Renal cortical epithelial cell (primary cell): ENCODE results near the gene ZCCHC13. TPM values are rescaled to one million over a fixed set of nuclear protein-coding genes. Genes with fewer than 3 reads are reported as not detected.
"Not testable (repeated sequence)": the region's sequence is repeated elsewhere in the genome, so short reads cannot be mapped to it uniquely, and the experiment has no call there.

Experiments
- DNase-seq: peaks from one replicate; pipeline ENCODE4 v3.0.0-alpha.2; 2011; ENCODE audit warnings: low read depth
- total RNA-seq: library from RNA; depleted of rRNA; stranded (reverse); fragments of >200 nt; gene quantifications from 2 replicates; pipeline ENCODE4 v1.2.3, GENCODE V29; 2014

Gene ZCCHC13
- total RNA-seq = not detected in 2 replicates

- no peak for DNase-seq
Measured at GRCh38 chrX:74304016-74304415, at the start of gene ZCCHC13. Gene ZCCHC13 (plus strand): TSS chrX:74304180. CDS start chrX:74304267, 87 bp downstream.

- DNase-seq = not testable (repeated sequence)
Measured at GRCh38 chrX:74258111-74258510, 45.9 kb upstream of the ZCCHC13 start.

GRCh38 chrX:74259885-74260491 lies 44.0 kb upstream of the ZCCHC13 start:
- DNase-seq = no peak

DNA sequence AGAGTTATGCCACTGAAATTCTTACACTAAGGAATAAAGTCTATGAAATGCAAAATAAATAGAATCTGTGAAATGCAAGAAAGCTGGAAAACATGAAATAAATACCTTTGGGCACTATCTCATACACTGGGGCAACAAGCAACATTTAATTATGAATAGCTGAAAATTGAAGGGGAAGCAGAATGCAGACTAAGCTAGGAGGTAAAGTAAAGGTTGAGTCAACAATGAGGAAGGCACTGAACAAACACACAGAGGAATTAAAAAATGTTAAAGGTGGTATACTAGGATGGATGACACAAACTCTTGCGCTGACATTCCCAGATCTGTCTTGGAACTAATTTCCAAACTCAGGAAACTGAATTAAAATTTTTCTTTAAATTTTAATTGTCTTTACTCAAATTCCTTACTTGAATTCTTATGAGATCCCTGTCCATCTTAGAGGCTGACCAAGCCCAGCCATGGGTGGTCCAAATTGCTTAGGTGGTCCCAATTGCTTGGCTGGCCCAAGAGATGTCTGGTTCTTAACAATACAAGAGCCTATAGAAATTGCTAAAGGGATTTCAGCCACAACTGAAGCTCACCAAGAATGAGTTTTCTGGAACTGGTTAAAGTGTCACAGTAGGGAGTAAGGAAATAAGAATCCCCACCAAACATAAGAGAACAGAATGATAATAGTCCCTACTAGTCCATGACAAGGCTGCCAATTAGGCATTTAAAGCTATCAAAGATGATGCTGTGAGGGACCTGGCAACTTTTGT lies 41.3 kb upstream of the ZCCHC13 start:
- DNase-seq = no peak

DNA sequence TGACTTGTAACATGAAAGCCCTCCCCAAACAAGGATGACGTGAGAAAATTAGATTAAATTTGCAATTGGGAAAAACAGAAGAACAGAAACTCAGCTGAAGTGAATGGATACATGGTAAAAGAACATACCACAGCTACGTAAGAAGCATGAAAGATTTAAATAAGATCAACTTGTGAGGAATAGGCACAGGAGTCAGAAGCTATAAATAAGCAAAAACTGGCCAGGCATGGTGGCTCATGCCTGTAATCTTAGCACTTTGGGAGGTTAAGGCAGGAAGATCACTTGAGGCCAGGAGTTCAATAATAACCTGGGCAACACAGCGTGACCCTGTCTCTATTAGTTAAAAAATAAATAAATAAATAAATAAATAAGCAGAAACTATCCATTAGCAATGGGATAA lies 33.6 kb upstream of the ZCCHC13 start:
- no peak for DNase-seq

GRCh38 chrX:74272230-74272629 lies 31.8 kb upstream of the ZCCHC13 start:
- no peak for DNase-seq

- no peak for DNase-seq
Measured at GRCh38 chrX:74274516-74274915, 29.5 kb upstream of the ZCCHC13 start.

DNA sequence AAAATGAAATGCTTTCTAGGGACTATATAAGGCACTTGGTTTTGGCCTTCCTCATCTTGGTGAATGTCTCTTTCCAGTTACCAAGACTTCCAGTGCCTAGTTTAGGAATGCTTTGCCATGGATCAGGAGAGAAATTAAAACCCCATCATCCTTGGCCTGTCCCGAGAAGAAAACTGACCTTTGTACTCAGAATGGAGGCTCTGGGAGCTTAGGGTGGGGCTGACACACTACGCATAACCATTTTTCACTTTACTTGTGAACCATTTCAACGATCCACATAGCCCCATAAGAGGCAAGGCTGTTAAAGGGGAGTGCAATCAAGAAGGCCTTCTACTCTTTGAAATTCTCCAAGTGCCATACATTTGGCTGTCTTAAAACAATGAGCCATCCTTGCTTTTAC lies 26.7 kb upstream of the ZCCHC13 start:
- no peak for DNase-seq

GRCh38 chrX:74277846-74278245 lies 26.1 kb upstream of the ZCCHC13 start:
- no peak for DNase-seq

GRCh38 chrX:74280759-74281158 lies 23.2 kb upstream of the ZCCHC13 start:
- no peak for DNase-seq

DNA sequence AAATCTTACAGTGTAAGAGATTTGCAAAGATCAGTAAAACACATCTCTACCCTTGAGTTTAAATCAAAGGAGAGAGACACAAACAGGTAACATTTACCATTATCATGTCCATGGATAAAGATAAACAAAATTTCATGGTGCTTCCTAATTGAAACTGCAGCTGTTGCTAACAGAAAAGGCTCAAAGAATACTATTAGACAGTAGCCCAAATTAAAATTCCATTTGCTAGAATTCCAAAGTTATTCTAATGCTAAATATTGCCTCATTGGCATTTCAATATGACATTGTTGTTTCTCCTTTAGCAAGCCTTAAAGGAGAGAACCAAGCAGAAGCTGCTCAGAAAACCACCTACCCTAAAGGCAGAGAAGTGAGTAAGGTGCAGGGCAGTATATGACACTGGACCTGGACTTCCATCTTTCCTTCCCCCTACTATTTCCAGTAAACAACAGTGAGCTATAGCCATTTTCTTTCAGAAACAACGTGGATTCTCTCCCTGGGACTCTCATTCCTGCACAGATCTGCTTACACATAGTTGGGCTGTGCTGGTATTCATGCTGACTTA lies 19.5 kb upstream of the ZCCHC13 start:
- no peak for DNase-seq

DNA sequence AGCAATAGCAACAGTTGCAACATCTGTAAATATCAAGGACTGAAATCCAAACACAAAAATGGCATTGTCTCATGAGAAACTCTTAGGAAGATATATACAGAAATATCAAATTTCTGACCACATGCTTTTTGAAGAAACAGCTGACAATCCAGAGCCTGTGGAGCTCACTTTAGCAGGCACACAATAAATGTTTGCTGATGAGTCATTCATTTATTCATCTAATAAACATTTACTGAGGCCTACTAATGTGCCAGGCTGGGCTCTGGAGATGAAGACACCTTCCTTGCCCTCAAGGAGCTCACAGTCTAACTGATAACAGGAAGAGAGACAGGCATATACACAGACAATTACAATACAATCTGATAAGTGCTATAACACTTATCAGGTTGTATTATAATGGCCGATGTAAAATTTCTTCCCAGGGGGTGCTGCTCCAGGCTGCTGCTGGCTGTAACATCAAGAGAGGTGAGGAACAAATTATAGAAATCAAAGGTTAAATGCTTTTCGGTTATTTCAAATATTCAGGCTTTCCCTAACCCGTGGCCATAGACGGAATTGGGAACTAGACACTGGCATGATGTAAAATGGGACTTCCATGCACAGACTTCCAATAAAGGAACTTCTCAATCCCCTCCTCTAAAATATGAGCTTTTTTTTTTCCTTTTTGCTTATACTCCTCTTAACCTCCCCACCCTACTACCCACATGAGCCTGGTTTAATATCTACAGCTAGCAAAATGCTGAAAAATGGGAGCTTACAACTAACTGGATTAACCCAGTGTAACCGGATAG lies 16.8 kb upstream of the ZCCHC13 start:
- DNase-seq = peak; percentile 2

DNA sequence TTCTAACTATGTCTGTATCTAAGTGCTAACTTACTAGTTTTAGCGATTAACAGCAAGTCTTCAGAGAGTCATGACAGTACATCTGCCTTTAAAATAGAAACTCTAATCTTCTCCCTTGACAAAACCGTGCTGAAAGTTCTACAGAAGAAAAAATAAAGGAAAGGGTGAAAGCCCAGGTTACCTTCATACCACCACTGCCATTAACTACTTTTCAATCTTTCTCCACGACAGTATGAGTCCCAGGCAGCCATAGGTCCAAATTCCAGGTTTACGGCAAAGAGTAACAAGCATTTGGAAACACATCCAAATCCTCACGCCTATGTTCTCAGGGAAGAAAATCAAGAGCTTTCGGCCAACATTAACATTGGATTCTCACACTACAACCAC lies 12.4 kb upstream of the ZCCHC13 start:
- DNase-seq = peak; percentile 7

GRCh38 chrX:74291964-74292807 lies 11.8 kb upstream of the ZCCHC13 start:
- DNase-seq = peak; percentile 76

- no peak for DNase-seq
Measured at GRCh38 chrX:74292808-74293123, 11.2 kb upstream of the ZCCHC13 start.

GRCh38 chrX:74293343-74293946 lies 10.5 kb upstream of the ZCCHC13 start:
- DNase-seq = peak; percentile 63

- DNase-seq = no peak
Measured at GRCh38 chrX:74295101-74295500, 8.9 kb upstream of the ZCCHC13 start.

- no peak for DNase-seq
Measured at GRCh38 chrX:74297766-74298165, 6.2 kb upstream of the ZCCHC13 start.

GRCh38 chrX:74300869-74301268 lies 3.1 kb upstream of the ZCCHC13 start:
- DNase-seq = no peak

DNA sequence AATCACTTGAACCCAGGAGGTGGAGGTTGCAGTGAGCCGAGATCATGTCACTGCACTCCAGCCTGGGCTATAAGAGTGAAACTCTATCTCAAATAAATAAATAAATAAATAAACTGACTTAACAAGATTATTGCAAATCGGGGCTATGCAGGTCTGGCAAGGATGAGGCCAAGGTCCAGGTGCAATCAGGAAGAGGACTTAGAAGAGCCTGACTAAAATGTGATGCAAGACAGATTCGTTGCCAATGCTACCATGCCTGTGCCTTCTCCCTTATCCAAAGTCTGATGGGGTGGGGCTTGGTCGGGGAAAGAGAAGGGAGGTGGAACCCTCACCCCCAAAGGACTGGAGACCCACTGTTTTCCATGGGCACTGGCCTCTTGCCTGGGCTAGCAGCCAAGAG lies 14.7 kb downstream of the ZCCHC13 start:
- no peak for DNase-seq

DNA sequence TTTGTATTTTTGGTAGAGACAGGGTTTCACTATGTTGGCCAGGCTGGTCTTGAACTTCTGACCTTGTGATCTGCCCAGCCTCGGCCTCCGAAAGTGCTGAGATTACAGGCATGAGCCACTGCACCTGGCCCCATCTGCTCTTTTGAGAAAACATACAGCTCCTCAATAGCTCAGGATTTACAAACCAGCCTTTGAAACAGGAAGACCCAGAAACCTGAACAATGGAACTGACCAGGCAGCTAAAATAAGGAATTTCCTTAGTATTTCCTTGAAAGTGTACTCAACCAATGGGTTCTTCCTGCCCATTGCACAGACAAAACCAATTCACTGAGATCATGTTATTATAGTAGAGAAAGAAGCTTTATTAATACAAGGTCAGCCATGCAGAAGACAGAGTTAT lies 15.3 kb downstream of the ZCCHC13 start:
- DNase-seq = not testable (repeated sequence)
